WERI-Rb-1 (cell line): ENCODE results near the gene ASTN1.

ENCODE experiments used
- DNase-seq: peaks from one replicate; pipeline ENCODE4 v3.0.0-alpha.2; 2020
- H3K27ac ChIP-seq: fragments of 250-450 bp; sonication (Bioruptor Pico); 2 replicates; pipeline ENCODE4 v1.5.1; 2020; ENCODE audit warnings: mild to moderate bottlenecking, moderate library complexity
- H3K27me3 ChIP-seq: fragments of 250-450 bp; sonication (Bioruptor Pico); 2 replicates; pipeline ENCODE4 v1.5.1; 2021; ENCODE audit warnings: mild to moderate bottlenecking, low read depth, moderate library complexity; ENCODE audit not compliant: insufficient read depth, severe bottlenecking
- H3K36me3 ChIP-seq: fragments of 250-450 bp; sonication (Bioruptor Pico); 2 replicates; pipeline ENCODE4 v1.5.1; 2020; ENCODE audit warnings: mild to moderate bottlenecking, moderate library complexity
- H3K4me3 ChIP-seq: 2 replicates; pipeline ENCODE4 v1.5.1; 2011; ENCODE audit warnings: low read depth, mild to moderate bottlenecking, control low read depth, low read length
- H3K9me3 ChIP-seq: fragments of 250-450 bp; sonication (Bioruptor Pico); 2 replicates; pipeline ENCODE4 v1.5.1; 2021; ENCODE audit warnings: mild to moderate bottlenecking, moderate library complexity; ENCODE audit not compliant: severe bottlenecking
- TF ChIP-seq, protein P1 (sequence below): IDR thresholded peaks from 2 replicates; pipeline ENCODE4 v1.5.1; 2011; ENCODE audit warnings: low read depth, mild to moderate bottlenecking, control low read depth, inconsistent platforms, low read length

ASTN1 gene

DNA sequence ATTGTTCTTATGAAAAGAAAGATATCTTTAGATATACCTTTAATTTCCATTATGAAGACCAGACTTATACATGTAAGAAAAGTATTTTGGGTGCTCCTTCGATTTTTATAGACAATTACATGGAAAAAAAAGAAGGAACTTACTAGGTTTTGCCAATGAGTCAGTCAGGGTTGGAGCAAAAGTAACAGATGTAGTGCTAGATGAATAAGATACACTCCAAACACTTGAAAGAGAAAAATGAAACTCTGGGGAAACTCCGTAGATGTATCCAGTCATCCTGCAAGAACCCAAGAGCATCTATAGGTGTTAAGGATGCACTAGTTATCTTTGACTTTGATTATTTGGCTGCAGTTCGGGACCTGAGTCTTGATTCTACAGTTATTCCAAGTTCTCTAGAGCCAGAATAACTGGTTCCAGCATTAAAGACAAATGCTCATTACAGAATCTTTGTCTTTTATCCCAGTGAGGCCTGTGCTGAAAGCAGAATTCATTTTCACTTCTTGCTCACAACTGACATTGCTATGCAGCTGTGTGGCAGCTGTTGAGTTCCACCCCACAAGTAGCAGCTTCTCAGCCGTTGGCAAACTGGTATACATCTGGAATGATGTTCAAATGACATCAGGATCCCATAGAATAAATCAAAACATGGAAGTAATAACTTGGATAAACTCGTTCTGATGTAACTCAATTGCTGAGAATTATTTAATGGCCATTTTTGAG lies 326.1 kb downstream of the ASTN1 start:
- no peaks in the 10 kb centered on the region for H3K9me3 ChIP-seq
- H3K36me3 ChIP-seq, result no peaks in the 10 kb centered on the region
- H3K27me3 ChIP-seq, result no peaks in the 10 kb centered on the region
- no peak for DNase-seq
- no peak overlapping the region for H3K4me3 ChIP-seq
- H3K27ac ChIP-seq, result no peak overlapping the region
- TF ChIP-seq, protein P1, sequence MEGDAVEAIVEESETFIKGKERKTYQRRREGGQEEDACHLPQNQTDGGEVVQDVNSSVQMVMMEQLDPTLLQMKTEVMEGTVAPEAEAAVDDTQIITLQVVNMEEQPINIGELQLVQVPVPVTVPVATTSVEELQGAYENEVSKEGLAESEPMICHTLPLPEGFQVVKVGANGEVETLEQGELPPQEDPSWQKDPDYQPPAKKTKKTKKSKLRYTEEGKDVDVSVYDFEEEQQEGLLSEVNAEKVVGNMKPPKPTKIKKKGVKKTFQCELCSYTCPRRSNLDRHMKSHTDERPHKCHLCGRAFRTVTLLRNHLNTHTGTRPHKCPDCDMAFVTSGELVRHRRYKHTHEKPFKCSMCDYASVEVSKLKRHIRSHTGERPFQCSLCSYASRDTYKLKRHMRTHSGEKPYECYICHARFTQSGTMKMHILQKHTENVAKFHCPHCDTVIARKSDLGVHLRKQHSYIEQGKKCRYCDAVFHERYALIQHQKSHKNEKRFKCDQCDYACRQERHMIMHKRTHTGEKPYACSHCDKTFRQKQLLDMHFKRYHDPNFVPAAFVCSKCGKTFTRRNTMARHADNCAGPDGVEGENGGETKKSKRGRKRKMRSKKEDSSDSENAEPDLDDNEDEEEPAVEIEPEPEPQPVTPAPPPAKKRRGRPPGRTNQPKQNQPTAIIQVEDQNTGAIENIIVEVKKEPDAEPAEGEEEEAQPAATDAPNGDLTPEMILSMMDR, result no peak

DNA sequence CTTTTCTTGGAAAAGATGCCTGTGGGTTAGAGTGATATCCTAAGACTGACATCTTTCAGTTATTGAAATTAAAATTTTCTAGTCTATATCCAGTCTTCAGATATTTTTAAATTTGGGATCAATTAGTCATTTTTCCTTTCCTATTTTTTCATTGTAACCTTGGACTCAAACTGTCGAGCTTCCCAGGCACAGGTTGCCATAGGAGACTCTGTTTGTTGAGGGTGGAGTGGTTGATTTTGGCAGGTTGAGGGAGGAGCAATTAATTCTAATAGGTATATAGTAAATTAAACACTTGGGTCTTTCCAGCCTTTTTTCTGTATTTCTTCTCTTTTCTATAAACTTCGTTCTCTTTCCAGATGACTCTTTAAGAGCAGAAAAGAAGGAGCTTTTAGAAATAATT lies 326.8 kb downstream of the ASTN1 start:
- TF ChIP-seq, protein P1, result no peak
- Histone ChIP-seq H3K27me3 (no peaks in the 10 kb centered on the region), H3K27ac (no peak overlapping the region), H3K9me3 (no peaks in the 10 kb centered on the region), H3K36me3 (no peaks in the 10 kb centered on the region), H3K4me3 (no peak overlapping the region)
- no peak for DNase-seq

DNA sequence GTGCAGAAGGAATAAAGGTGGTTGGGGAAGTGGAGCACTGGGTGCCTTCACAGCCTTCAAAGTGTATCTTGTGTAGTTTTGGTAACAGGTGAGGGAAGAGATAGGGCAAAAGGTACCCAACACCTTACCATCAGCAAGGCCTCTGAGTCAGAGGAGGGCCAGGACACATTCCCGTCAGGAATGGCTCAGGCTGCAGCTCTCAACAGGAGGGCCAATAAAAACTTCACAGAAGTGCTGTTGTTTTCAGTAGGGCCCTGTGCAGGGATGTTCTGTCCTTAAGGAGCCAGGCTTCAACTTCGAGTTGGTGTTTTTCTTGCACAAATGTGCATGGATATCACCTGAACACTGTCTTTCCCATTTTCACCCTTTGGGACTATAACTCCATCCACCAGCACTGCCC lies 333.4 kb downstream of the ASTN1 start:
- H3K36me3 ChIP-seq, result no peaks in the 10 kb centered on the region
- no peaks in the 10 kb centered on the region for H3K27me3 ChIP-seq

DNA sequence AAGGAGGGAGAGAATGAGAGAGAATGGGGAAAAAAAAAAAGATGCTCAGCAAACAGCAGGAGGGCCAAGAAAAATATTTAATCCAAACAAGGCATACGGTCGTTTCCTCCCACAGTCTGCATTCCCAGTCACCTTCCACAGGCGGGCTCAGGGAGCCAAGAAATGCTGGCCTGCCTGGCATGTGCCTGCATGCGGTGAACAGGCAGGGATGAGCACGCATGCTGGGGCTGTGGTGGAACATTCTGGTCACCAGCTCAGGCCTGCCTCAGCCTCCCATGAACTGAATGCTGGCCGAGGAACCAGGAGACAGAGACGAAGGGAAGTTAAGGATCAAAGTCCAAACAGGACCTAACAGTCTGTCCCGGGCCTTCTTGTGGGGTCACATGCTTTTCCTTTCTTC lies 335.3 kb downstream of the ASTN1 start:
- TF ChIP-seq, protein P1, result no peak
- DNase-seq, result no peak
- Histone ChIP-seq H3K9me3 (no peaks in the 10 kb centered on the region), H3K27me3 (no peaks in the 10 kb centered on the region), H3K36me3 (no peaks in the 10 kb centered on the region), H3K4me3 (no peak overlapping the region), H3K27ac (no peak overlapping the region)

More for the DNA sequence above, 333.4 kb downstream of the ASTN1 start:
- no peak for DNase-seq
- H3K4me3 ChIP-seq, result no peak overlapping the region
- TF ChIP-seq, protein P1, result no peak
- H3K9me3 ChIP-seq, result no peaks in the 10 kb centered on the region
- H3K27ac ChIP-seq, result no peak overlapping the region

DNA sequence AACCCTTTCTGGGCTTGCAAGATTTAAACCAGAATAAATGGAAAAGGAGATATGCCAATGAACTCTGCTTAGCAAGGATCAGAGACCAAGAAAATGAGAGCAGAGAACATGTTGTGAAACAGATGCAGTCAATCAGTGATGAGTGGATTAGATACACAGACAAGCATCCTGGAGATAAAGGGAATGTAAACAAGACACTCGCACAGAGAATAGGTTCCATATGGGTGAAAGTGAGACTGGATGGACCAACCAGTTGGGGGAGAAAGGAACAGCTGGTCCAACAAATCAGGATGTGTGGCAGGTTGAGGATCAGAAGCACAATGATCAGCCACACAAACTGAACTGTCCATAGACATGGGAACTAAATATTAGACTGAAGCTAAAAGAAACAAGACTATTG lies 338.2 kb downstream of the ASTN1 start:
- TF ChIP-seq, protein P1, result no peak
- no peak overlapping the region for H3K4me3 ChIP-seq
- no peak overlapping the region for H3K27ac ChIP-seq
- peak; percentile 58 for DNase-seq
- H3K36me3 ChIP-seq, result no peaks in the 10 kb centered on the region
- H3K27me3 ChIP-seq, result no peaks in the 10 kb centered on the region
- H3K9me3 ChIP-seq, result no peaks in the 10 kb centered on the region
